Neuron (in vitro differentiated cells): ENCODE data around the gene NGF.

Experiments used
- H2AFZ ChIP-seq: one replicate; pipeline ENCODE4 v1.6.1; 2013; ENCODE audit warnings: low read depth, mild to moderate bottlenecking, inconsistent platforms, low read length, moderate library complexity
- H3K27me3 ChIP-seq: one replicate; pipeline ENCODE4 v1.6.1; 2013; ENCODE audit warnings: low read length; ENCODE audit not compliant: insufficient read depth
- H3K36me3 ChIP-seq: one replicate; pipeline ENCODE4 v1.6.1; 2013; ENCODE audit warnings: low read length; ENCODE audit not compliant: insufficient read depth
- H3K4me1 ChIP-seq: one replicate; pipeline ENCODE4 v1.6.1; 2013; ENCODE audit warnings: low read length; ENCODE audit not compliant: insufficient read depth
- H3K4me3 ChIP-seq: 2 replicates; pipeline ENCODE4 v1.5.1; 2013; ENCODE audit warnings: mild to moderate bottlenecking, low read length, moderate library complexity
- H3K9me3 ChIP-seq: one replicate; pipeline ENCODE4 v1.6.1; 2013; ENCODE audit warnings: low read length

Gene NGF

GRCh38 chr1:115355069-115355468, 17.0 kb upstream of the NGF start:
- H3K36me3 ChIP-seq: no peaks in the 10 kb centered on the region
- no peak overlapping the region for H2AFZ ChIP-seq
- no peaks in the 10 kb centered on the region for H3K4me1 ChIP-seq
- no peaks in the 10 kb centered on the region for H3K9me3 ChIP-seq
- no peaks in the 10 kb centered on the region for H3K27me3 ChIP-seq
- H3K4me3 ChIP-seq: no peak overlapping the region

- Histone ChIP-seq H3K4me3 (no peak overlapping the region), H3K9me3 (no peaks in the 10 kb centered on the region), H3K27me3 (no peaks in the 10 kb centered on the region), H3K4me1 (no peaks in the 10 kb centered on the region), H3K36me3 (no peaks in the 10 kb centered on the region), H2AFZ (no peak overlapping the region)
Observed at GRCh38 chr1:115351143-115351542, 13.1 kb upstream of the NGF start.

- no peaks in the 10 kb centered on the region for H3K9me3 ChIP-seq
- no peaks in the 10 kb centered on the region for H3K36me3 ChIP-seq
- no peak overlapping the region for H2AFZ ChIP-seq
- no peaks in the 10 kb centered on the region for H3K27me3 ChIP-seq
- H3K4me1 ChIP-seq: no peaks in the 10 kb centered on the region
- no peak overlapping the region for H3K4me3 ChIP-seq
Observed at GRCh38 chr1:115348636-115349035, 10.6 kb upstream of the NGF start.

GRCh38 chr1:115347282-115347681, 9.2 kb upstream of the NGF start:
- Histone ChIP-seq H3K4me1 (no peaks in the 10 kb centered on the region), H3K36me3 (no peaks in the 10 kb centered on the region), H2AFZ (no peak overlapping the region), H3K4me3 (no peak overlapping the region), H3K9me3 (no peaks in the 10 kb centered on the region), H3K27me3 (no peaks in the 10 kb centered on the region)

- H3K36me3 ChIP-seq: no peaks in the 10 kb centered on the region
- H3K9me3 ChIP-seq: no peaks in the 10 kb centered on the region
- no peaks in the 10 kb centered on the region for H3K4me1 ChIP-seq
- no peak overlapping the region for H3K4me3 ChIP-seq
- peaks cover 19% of the 10 kb centered on the region for H3K27me3 ChIP-seq
- no peak overlapping the region for H2AFZ ChIP-seq
Observed at GRCh38 chr1:115343200-115343737, 5.2 kb upstream of the NGF start.

- Histone ChIP-seq H3K27me3 (peaks cover 30% of the 10 kb centered on the region), H3K4me3 (no peak overlapping the region), H2AFZ (no peak overlapping the region), H3K36me3 (no peaks in the 10 kb centered on the region), H3K9me3 (no peaks in the 10 kb centered on the region), H3K4me1 (no peaks in the 10 kb centered on the region)
Observed at GRCh38 chr1:115341948-115342347, 3.9 kb upstream of the NGF start.

GRCh38 chr1:115340879-115341278, 2.8 kb upstream of the NGF start:
- H3K27me3 ChIP-seq: peaks cover 40% of the 10 kb centered on the region
- no peaks in the 10 kb centered on the region for H3K9me3 ChIP-seq
- no peaks in the 10 kb centered on the region for H3K4me1 ChIP-seq
- H3K4me3 ChIP-seq: no peak overlapping the region
- H2AFZ ChIP-seq: no peak overlapping the region
- H3K36me3 ChIP-seq: no peaks in the 10 kb centered on the region

- H3K4me3 ChIP-seq: no peak overlapping the region
- no peaks in the 10 kb centered on the region for H3K36me3 ChIP-seq
- no peak overlapping the region for H2AFZ ChIP-seq
- H3K27me3 ChIP-seq: peaks cover 46% of the 10 kb centered on the region
- no peaks in the 10 kb centered on the region for H3K4me1 ChIP-seq
- H3K9me3 ChIP-seq: no peaks in the 10 kb centered on the region
Observed at GRCh38 chr1:115338457-115338820, 390 bp upstream of the NGF start.

GRCh38 chr1:115337276-115337632, 795 bp downstream of the NGF start:
- Histone ChIP-seq H3K4me3 (no peak overlapping the region), H3K27me3 (peaks cover 46% of the 10 kb centered on the region), H3K36me3 (no peaks in the 10 kb centered on the region)

GRCh38 chr1:115336741-115337140, 1.3 kb downstream of the NGF start:
- Histone ChIP-seq H3K27me3 (peaks cover 46% of the 10 kb centered on the region), H3K4me1 (no peaks in the 10 kb centered on the region), H3K9me3 (no peaks in the 10 kb centered on the region), H3K4me3 (no peak overlapping the region), H3K36me3 (no peaks in the 10 kb centered on the region), H2AFZ (no peak overlapping the region)

More at GRCh38 chr1:115337276-115337632, 795 bp downstream of the NGF start:
- H3K4me1 ChIP-seq: no peaks in the 10 kb centered on the region
- H3K9me3 ChIP-seq: no peaks in the 10 kb centered on the region
- H2AFZ ChIP-seq: no peak overlapping the region

- H3K4me3 ChIP-seq: no peak overlapping the region
- no peak overlapping the region for H2AFZ ChIP-seq
- no peaks in the 10 kb centered on the region for H3K36me3 ChIP-seq
- peaks cover 26% of the 10 kb centered on the region for H3K27me3 ChIP-seq
- no peaks in the 10 kb centered on the region for H3K9me3 ChIP-seq
- no peaks in the 10 kb centered on the region for H3K4me1 ChIP-seq
Observed at GRCh38 chr1:115332813-115333608, 5.0 kb downstream of the NGF start.

- Histone ChIP-seq H3K27me3 (peaks cover 15% of the 10 kb centered on the region), H3K9me3 (no peaks in the 10 kb centered on the region), H3K36me3 (no peaks in the 10 kb centered on the region), H3K4me1 (no peaks in the 10 kb centered on the region), H2AFZ (no peak overlapping the region), H3K4me3 (no peak overlapping the region)
Observed at GRCh38 chr1:115331558-115332331, 6.3 kb downstream of the NGF start.

- no peak overlapping the region for H3K4me3 ChIP-seq
- peaks cover 3% of the 10 kb centered on the region for H3K27me3 ChIP-seq
- no peak overlapping the region for H2AFZ ChIP-seq
- H3K9me3 ChIP-seq: no peaks in the 10 kb centered on the region
- H3K36me3 ChIP-seq: no peaks in the 10 kb centered on the region
- no peaks in the 10 kb centered on the region for H3K4me1 ChIP-seq
Observed at GRCh38 chr1:115330480-115331013, 7.5 kb downstream of the NGF start.
